ENCODE results near the gene SIRT6. TPM values are rescaled to one million over a fixed set of nuclear protein-coding genes. Genes with fewer than 3 reads are reported as not detected.

SIRT6 gene
- total RNA-seq, 1 donor from 2014 or later = 26.0 TPM

DNA sequence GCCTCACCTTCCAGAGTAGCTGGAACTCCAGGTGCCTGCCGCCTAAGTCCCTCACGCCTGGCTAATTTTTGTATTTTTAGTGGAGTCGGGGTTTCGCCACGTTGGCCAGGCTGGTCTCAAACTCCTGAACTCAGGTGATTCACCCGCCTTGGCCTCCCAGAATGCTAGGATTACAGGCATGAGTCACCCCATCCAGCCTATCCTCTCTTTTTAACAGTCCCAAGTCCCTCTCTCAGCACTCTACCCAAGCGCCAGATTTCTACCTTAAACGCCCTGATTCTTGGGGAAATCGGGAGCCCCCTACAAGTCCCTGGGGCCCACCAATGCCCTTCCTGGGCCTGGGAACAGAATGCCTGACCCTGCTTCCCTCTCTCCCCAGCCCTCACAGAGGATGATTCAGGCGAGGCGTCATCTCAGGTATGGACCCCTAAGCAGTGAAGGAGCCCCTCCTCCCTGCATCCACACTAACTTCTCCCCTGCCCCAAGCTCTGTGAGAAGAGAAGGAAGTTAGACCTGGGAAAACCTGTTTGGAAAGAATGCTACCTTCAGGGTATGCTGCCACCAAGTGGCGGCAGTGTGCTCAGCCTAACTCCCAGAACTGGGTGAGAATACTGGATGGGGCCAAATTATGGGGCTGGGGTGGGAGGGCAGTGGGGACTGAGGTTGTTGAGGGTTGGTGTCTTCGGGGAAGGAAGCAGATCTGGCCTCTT, 26.2 kb upstream of the SIRT6 start:
- no peak overlapping the region for H3K4me3 Mint-ChIP-seq (ENCODE audit: unreplicated experiment)
- peaks cover 4% of the 10 kb centered on the region for H3K4me1 Mint-ChIP-seq (ENCODE audit: unreplicated experiment)
- DNase-seq (ENCODE audit: extremely low spot score, unreplicated experiment) = no peak
- TF ChIP-seq, protein P1, sequence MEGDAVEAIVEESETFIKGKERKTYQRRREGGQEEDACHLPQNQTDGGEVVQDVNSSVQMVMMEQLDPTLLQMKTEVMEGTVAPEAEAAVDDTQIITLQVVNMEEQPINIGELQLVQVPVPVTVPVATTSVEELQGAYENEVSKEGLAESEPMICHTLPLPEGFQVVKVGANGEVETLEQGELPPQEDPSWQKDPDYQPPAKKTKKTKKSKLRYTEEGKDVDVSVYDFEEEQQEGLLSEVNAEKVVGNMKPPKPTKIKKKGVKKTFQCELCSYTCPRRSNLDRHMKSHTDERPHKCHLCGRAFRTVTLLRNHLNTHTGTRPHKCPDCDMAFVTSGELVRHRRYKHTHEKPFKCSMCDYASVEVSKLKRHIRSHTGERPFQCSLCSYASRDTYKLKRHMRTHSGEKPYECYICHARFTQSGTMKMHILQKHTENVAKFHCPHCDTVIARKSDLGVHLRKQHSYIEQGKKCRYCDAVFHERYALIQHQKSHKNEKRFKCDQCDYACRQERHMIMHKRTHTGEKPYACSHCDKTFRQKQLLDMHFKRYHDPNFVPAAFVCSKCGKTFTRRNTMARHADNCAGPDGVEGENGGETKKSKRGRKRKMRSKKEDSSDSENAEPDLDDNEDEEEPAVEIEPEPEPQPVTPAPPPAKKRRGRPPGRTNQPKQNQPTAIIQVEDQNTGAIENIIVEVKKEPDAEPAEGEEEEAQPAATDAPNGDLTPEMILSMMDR (IDR thresholded peaks at IDR 0.05) = peak; percentile 46
- no peaks in the 10 kb centered on the region for H3K36me3 Mint-ChIP-seq (ENCODE audit: unreplicated experiment)
- no peaks in the 10 kb centered on the region for H3K9me3 Mint-ChIP-seq (ENCODE audit: unreplicated experiment)
- peaks cover 10% of the 10 kb centered on the region for H3K27me3 Mint-ChIP-seq (ENCODE audit: unreplicated experiment)
- H3K27ac Mint-ChIP-seq (ENCODE audit: unreplicated experiment) = no peak overlapping the region

DNA sequence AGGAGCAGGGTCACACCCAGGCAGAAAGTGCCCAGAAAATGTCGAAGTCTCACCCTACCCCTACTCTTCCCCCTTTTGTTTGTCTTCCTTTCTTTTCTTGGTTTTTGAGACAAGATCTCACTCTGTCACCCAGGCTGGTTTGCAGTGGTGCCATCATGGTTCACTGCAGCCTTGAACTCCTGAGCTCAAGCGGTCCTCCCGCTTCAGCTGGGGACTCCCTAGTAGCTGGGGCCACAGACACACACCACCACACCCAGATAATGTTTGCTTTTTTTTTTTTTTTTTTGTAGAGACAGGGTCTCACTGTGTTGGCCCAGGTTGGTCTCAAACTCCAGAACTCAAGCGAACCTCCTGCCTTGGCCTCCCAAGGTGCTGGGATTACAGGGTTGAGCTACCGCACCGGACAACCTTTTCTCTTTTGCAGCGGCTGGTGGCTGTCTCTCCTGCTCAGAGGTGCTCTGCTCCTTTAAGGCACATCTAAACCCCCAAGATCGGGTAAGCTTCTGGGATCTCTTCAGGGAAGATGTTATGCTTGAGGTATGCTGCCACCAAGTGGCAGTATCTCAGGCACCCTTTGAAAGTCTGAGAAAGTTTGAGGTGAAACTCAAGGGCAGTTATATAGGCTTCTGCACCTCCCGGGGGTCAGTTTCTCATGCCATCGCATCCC, 24.6 kb upstream of the SIRT6 start:
- Mint-ChIP-seq H3K27me3 (ENCODE audit: unreplicated experiment) (peaks cover 2% of the 10 kb centered on the region), H3K36me3 (ENCODE audit: unreplicated experiment) (no peaks in the 10 kb centered on the region), H3K27ac (ENCODE audit: unreplicated experiment) (no peak overlapping the region), H3K9me3 (ENCODE audit: unreplicated experiment) (no peaks in the 10 kb centered on the region), H3K4me1 (ENCODE audit: unreplicated experiment) (peaks cover 4% of the 10 kb centered on the region), H3K4me3 (ENCODE audit: unreplicated experiment) (no peak overlapping the region)
- no peak for DNase-seq (ENCODE audit: extremely low spot score, unreplicated experiment)
- TF ChIP-seq, protein P1 (IDR thresholded peaks at IDR 0.05) = peak; percentile 44

DNA sequence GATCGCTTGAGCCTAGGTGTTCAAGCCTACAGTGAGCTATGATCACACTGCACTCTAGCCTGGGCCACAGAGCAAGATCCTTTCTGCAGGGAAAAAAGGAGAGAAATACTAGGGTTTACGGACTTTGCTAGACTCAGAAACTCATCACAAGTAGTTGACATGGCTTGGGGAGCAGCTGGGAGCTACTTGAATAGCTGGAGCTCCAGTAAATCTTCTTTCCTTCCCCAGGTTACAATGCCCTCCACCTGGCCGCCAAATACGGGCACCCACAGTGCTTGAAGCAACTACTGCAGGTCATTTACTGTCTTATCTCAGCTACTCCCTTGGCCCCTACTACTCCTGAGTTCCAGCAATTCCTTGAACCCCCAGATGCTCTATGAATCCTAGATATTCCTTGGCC, 19.4 kb upstream of the SIRT6 start:
- Mint-ChIP-seq H3K4me1 (ENCODE audit: unreplicated experiment) (peaks cover 16% of the 10 kb centered on the region), H3K27ac (ENCODE audit: unreplicated experiment) (no peak overlapping the region), H3K27me3 (ENCODE audit: unreplicated experiment) (peaks cover 42% of the 10 kb centered on the region), H3K9me3 (ENCODE audit: unreplicated experiment) (no peaks in the 10 kb centered on the region), H3K4me3 (ENCODE audit: unreplicated experiment) (no peak overlapping the region), H3K36me3 (ENCODE audit: unreplicated experiment) (peaks cover 5% of the 10 kb centered on the region)
- TF ChIP-seq, protein P1 (IDR thresholded peaks at IDR 0.05) = no peak
- DNase-seq (ENCODE audit: extremely low spot score, unreplicated experiment) = no peak

DNA sequence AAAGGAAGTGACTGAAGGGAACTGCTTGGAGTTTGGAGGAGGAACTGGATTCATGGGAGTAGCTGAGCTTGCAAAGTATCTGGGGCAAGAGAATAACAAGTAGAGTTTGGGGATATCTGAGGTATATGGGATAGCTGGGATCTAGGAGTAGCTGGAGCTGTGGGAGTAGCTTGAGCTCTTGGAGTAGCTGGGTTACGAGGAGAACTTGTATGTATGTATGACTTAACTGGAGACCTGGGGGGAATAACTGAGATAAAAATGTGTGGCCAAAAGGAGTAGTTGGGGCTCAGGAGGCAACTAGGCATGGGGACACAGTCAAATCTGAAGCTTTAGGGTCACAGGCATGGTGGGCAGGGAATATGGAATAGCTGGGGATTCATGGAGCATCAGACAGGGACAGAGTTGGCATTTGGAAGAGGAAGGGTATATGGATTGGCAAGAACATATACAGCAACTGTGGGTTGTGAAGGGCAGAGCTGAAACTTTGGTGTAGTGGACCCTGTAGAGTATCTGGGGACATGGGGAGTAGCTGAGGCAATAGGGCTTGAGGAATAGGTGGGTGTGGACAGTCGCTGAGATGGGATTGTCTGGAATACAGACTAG, 18.7 kb upstream of the SIRT6 start:
- Mint-ChIP-seq H3K9me3 (ENCODE audit: unreplicated experiment) (no peaks in the 10 kb centered on the region), H3K4me3 (ENCODE audit: unreplicated experiment) (no peak overlapping the region), H3K4me1 (ENCODE audit: unreplicated experiment) (peaks cover 16% of the 10 kb centered on the region), H3K27ac (ENCODE audit: unreplicated experiment) (no peak overlapping the region), H3K36me3 (ENCODE audit: unreplicated experiment) (peaks cover 5% of the 10 kb centered on the region), H3K27me3 (ENCODE audit: unreplicated experiment) (peaks cover 46% of the 10 kb centered on the region)
- TF ChIP-seq, protein P1 (IDR thresholded peaks at IDR 0.05) = no peak
- DNase-seq (ENCODE audit: extremely low spot score, unreplicated experiment) = no peak

DNA sequence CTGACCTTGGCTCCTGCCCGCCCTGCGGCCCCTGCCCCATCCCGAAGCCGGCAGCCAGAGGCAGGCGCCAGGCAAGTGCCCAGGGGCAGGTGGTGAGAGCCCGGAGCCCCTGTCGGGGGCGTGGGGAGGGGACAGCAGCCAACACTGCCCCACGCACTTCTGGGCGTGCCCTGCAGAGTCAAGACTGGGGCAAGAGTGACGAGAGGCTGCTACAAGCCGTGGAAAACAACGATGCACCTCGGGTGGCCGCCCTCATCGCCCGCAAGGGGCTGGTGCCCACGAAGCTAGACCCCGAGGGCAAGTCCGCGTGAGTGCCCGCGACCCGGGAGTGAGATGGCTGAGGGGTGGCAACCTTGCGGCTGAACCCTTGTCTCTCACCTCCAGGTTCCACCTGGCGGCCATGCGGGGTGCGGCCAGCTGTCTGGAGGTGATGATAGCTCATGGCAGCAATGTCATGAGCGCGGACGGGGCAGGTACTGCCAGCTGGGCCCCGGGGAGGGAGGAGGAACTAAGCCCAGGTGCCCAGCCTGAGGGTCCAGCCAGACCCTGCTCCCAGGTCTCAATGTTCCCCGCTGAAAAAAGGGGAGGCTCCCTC, 17.4 kb upstream of the SIRT6 start:
- Mint-ChIP-seq H3K36me3 (ENCODE audit: unreplicated experiment) (peaks cover 5% of the 10 kb centered on the region), H3K27me3 (ENCODE audit: unreplicated experiment) (peaks cover 56% of the 10 kb centered on the region), H3K27ac (ENCODE audit: unreplicated experiment) (no peak overlapping the region), H3K4me1 (ENCODE audit: unreplicated experiment) (peaks cover 16% of the 10 kb centered on the region), H3K4me3 (ENCODE audit: unreplicated experiment) (no peak overlapping the region), H3K9me3 (ENCODE audit: unreplicated experiment) (no peaks in the 10 kb centered on the region)
- TF ChIP-seq, protein P1 (IDR thresholded peaks at IDR 0.05) = no peak
- DNase-seq (ENCODE audit: extremely low spot score, unreplicated experiment) = no peak

Data from osteocyte (in vitro differentiated cells).